GM18907 (cell line): ENCODE measurements around the gene SPINK5.
A peak's percentile ranks its signal among the peaks of the same experiment; 100 is the strongest.

Experiments
- ATAC-seq: cut with Tn5 transposase; IDR thresholded peaks from one replicate; pipeline ENCODE4 v1.9.1; 2021; ENCODE audit warnings: mild to moderate bottlenecking, moderate library complexity; ENCODE audit not compliant: unreplicated experiment

SPINK5 gene

DNA sequence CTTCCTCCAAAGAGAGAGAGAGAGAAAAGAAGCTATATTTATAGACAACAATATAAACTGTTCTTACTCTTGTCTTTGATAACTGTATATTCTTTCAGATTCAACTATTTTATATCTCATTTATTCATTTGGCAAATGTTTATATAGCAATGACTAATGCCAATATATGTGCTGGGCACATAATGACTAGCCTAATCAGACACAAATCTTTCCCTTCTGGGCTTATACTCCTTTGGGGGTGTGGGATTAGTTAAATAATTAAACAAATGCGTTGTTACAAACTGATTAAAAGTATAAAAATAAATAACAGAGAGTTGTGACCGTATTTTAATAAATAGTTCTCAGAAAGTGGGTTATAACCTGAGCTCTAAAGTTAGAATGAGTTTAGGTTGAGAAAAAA is 108.6 kb downstream of the SPINK5 start:
- no peak for ATAC-seq

DNA sequence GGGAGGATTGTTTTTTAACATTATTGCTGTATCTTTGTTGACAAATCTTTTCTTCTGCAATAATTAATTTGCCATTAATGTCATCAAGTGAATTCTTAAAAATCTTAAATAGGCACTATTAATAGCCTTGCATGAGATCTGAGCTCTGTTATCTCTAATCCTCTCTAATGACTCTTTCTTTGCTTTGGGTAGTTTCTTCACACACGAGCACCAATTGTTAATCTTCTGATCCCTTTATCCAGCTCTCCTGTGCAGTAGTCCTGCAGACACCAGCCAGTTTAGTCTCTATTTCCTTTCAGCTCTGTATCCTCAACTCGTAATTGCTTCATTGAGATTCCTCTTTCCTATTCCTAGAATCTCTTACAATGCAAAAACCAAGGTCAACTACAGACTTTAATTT is 112.7 kb downstream of the SPINK5 start:
- no peak for ATAC-seq

DNA sequence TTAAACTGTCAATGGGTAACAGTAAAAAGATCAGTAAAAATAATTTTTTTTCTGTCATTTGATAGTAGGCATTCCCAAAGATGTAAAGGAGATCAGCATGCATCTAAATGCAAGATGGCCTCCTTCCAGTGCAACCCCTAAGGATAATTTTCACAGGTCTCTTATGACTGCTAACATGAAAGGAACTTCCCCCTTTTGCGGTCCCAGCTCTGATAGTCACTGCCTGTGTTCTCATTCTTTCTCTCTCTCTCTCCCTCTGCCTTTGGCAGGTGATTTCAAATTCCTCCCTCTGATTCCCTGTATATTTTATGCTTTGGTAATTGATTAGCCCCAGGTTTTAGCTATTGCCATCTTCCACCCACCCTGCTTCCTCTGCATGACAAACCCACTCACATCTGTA is 113.4 kb downstream of the SPINK5 start:
- ATAC-seq = no peak

DNA sequence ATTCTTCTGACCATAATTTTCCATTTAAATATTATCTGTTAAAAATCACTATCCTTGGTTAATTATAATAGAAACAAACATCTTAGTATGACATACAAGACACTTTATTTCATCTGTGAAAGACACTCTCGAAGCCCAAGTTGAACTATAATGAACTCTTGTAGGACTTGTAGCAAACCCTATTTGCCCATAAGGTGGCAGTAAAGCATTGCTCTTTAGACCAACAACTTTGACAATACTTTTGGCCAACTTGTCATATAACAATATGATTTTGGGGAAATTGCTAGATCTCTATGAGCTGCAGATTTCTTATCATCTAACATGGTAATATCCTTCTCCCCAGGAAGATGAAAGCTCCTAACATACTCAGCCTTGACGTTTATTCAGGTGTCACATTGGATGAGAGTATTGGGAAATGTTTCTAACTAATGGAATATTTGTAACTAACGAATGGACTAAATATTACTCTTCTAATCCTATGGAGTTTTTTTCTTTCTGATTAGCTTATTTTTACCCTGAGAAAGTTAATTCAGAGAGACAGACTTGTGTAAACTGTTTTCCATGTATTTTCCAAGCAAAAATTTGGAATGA is 115.5 kb downstream of the SPINK5 start:
- ATAC-seq = peak; percentile 73

GRCh38 chr5:148186248-148187003 is 122.6 kb downstream of the SPINK5 start:
- ATAC-seq = peak; percentile 74
